Testis (tissue), 2 donors: ENCODE measurements around the gene MEP1B.

Experiments
- POLR2A ChIP-seq: fragments of 450-650 bp; IDR thresholded peaks from one replicate; pipeline ENCODE4 v1.6.1; 2017; ENCODE audit warnings: antibody characterized with exemption, mild to moderate bottlenecking, moderate library complexity
- TF ChIP-seq, protein P1 (sequence below), 3 experiments: fragments of 450-650 bp in 2 of 3; fragments of 200-600 bp in 1 of 3; sonication (generic) in 1 of 3; IDR thresholded peaks; one replicate each; pipeline ENCODE4 v1.5.1; 2016 to 2019; ENCODE audit warnings: antibody characterized with exemption in 3 of 3, mild to moderate bottlenecking in 2 of 3, moderate library complexity in 1 of 3

DNA sequence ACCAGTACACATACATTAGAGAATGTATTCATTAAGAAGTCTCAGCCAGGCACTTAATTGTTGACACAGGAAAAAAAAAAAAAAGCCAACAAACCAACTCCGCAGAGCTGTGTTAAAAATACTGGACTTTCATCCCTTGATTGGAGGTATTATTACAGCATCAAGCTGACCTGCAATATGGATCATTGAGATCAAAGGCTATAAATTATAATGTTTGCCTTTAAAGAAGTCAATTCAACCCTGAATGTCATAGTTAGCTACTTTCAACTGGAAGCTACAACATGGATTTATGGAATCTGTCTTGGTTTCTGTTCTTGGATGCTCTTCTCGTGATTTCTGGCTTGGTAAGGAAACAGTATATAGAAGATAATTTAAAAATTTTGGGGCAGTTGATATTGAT, at the start of gene MEP1B:
- TF ChIP-seq, protein P1, sequence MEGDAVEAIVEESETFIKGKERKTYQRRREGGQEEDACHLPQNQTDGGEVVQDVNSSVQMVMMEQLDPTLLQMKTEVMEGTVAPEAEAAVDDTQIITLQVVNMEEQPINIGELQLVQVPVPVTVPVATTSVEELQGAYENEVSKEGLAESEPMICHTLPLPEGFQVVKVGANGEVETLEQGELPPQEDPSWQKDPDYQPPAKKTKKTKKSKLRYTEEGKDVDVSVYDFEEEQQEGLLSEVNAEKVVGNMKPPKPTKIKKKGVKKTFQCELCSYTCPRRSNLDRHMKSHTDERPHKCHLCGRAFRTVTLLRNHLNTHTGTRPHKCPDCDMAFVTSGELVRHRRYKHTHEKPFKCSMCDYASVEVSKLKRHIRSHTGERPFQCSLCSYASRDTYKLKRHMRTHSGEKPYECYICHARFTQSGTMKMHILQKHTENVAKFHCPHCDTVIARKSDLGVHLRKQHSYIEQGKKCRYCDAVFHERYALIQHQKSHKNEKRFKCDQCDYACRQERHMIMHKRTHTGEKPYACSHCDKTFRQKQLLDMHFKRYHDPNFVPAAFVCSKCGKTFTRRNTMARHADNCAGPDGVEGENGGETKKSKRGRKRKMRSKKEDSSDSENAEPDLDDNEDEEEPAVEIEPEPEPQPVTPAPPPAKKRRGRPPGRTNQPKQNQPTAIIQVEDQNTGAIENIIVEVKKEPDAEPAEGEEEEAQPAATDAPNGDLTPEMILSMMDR (IDR thresholded peaks at IDR 0.05) = no peak
- TF ChIP-seq POLR2A = no peak
